ENCODE measurements around the gene AGPAT3. TPM values are rescaled to one million over a fixed set of nuclear protein-coding genes. Genes with fewer than 3 reads are reported as not detected.

The AGPAT3 gene
- total RNA-seq, 1 experiment from 2014 or later: 13.0 TPM

DNA sequence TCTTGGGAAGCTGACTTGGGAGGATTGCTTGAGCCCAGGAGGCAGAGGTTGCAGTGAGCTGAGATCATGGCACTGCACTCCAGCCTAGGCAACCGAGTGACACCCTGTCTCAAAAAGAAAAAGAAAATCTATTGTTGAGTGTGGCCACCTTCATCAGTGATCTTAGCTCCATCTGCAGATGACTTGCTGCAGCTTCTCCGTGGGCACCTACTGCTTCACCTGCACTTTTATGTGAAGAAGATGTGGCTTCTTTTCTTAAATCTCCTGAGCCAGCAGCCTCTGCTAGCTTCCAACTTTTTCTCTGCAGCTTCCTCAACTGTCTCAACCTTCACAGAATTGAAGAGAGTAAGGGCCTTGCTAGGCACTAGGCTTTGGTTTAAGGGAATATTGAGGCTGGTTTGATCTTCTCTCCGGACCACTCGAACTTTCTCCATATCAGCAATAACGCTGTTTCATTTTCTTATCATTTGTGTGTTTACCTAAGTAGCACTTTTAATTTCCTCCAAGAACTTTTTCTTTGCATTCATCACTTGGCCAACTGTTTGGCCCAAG lies 28.0 kb downstream of the AGPAT3 start:
- Mint-ChIP-seq H3K36me3 (ENCODE audit: insufficient read depth in 1 of 3, low read depth in 3 of 3) (peaks cover 7 to 11% (median 9%) of the 10 kb centered on the region in 3 experiments), H3K27ac (no peak overlapping the region), H3K4me3 (no peak overlapping the region), H3K27me3 (ENCODE audit: low read depth) (peaks cover 4% of the 10 kb centered on the region), H3K9me3 (peaks cover 7 to 17% of the 10 kb centered on the region in 2 experiments), H3K4me1 (peaks cover 15 to 16% of the 10 kb centered on the region in 2 experiments)
- H2AFZ ChIP-seq (ENCODE audit: low read length): no peak overlapping the region
- H3K79me1 ChIP-seq (ENCODE audit: insufficient read depth, low read depth, low read length, poor library complexity, severe bottlenecking): no peaks in the 10 kb centered on the region
- no peak overlapping the region for H3K23ac ChIP-seq (ENCODE audit: insufficient read length, low read depth, low read length)
- H4K8ac ChIP-seq (replicated peaks; ENCODE audit: insufficient read length, low read depth, low read length): no peak overlapping the region
- H4K91ac ChIP-seq (ENCODE audit: insufficient read length, low read depth, low read length): no peak overlapping the region
- H3K4ac ChIP-seq (ENCODE audit: low read depth, low read length): no peak overlapping the region
- no peak overlapping the region for H2BK120ac ChIP-seq (ENCODE audit: low read depth, low read length, poor library complexity, severe bottlenecking)
- no peaks in the 10 kb centered on the region for H4K20me1 ChIP-seq (ENCODE audit: control insufficient read depth, insufficient read depth, insufficient read length)
- no peak overlapping the region for H3K27ac ChIP-seq (ENCODE audit: insufficient read length, low read depth, low read length)
- no peak overlapping the region for H3K14ac ChIP-seq (ENCODE audit: insufficient read depth, low read length)
- no peaks in the 10 kb centered on the region for H3K27me3 ChIP-seq (ENCODE audit: insufficient read depth, low read length)
- H2BK5ac ChIP-seq (ENCODE audit: insufficient read length, low read length): no peak overlapping the region
- H3K56ac ChIP-seq (ENCODE audit: insufficient read length, low read depth, low read length): no peak overlapping the region
- WGBS (ENCODE audit: extremely low coverage, insufficient read length, low lambda C conversion rate): no CpG with 5 or more reads among the region's 5 CpGs
- no peak overlapping the region for H3K9ac ChIP-seq (ENCODE audit: extremely low read depth, insufficient read length, low read length)
- no peak overlapping the region for H2AK5ac ChIP-seq (ENCODE audit: insufficient read length, low read length)
- H2BK15ac ChIP-seq (ENCODE audit: low read depth, low read length): no peak overlapping the region
- no peak for DNase-seq
- peaks cover 7% of the 10 kb centered on the region; the same call in 1 of the 2 replicates for H3K4me1 ChIP-seq (ENCODE audit: insufficient read depth, low read length)
- TF ChIP-seq, protein P1, sequence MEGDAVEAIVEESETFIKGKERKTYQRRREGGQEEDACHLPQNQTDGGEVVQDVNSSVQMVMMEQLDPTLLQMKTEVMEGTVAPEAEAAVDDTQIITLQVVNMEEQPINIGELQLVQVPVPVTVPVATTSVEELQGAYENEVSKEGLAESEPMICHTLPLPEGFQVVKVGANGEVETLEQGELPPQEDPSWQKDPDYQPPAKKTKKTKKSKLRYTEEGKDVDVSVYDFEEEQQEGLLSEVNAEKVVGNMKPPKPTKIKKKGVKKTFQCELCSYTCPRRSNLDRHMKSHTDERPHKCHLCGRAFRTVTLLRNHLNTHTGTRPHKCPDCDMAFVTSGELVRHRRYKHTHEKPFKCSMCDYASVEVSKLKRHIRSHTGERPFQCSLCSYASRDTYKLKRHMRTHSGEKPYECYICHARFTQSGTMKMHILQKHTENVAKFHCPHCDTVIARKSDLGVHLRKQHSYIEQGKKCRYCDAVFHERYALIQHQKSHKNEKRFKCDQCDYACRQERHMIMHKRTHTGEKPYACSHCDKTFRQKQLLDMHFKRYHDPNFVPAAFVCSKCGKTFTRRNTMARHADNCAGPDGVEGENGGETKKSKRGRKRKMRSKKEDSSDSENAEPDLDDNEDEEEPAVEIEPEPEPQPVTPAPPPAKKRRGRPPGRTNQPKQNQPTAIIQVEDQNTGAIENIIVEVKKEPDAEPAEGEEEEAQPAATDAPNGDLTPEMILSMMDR (conservative IDR thresholded peaks at IDR 0.05): no peak
- no peak overlapping the region for H3T11ph ChIP-seq (ENCODE audit: low read length)
- peaks cover 4% of the 10 kb centered on the region for H3K23me2 ChIP-seq (ENCODE audit: insufficient read length, low read depth, low read length, poor library complexity, severe bottlenecking)
- H3K9me3 ChIP-seq (ENCODE audit: control insufficient read depth, low read depth, low read length): no peaks in the 10 kb centered on the region
- H3K18ac ChIP-seq (ENCODE audit: insufficient read length, low read depth, low read length): no peak overlapping the region
- H2BK12ac ChIP-seq (ENCODE audit: insufficient read length, low read depth, low read length): no peak overlapping the region
- no peak overlapping the region for H4K5ac ChIP-seq (ENCODE audit: insufficient read length, low read depth, low read length)
- no peak overlapping the region for H3K4me2 ChIP-seq (ENCODE audit: insufficient read depth, insufficient read length, low read length)
- H3K79me2 ChIP-seq (ENCODE audit: insufficient read depth, low read length): no peaks in the 10 kb centered on the region
- H2BK20ac ChIP-seq (ENCODE audit: low read depth, low read length, poor library complexity, severe bottlenecking): no peak overlapping the region
